HUES64 (cell line): ENCODE data around the gene ST6GALNAC3.

Experiments used
- H3K27ac ChIP-seq: 2 replicates; pipeline ENCODE4 v1.7.0; 2013; ENCODE audit warnings: low read depth, low read length, inconsistent platforms
- H3K27me3 ChIP-seq: 2 replicates; pipeline ENCODE4 v1.6.1; 2013; ENCODE audit warnings: mild to moderate bottlenecking, low read length; ENCODE audit not compliant: insufficient read depth
- H3K36me3 ChIP-seq: 2 replicates; pipeline ENCODE4 v1.6.1; 2013; ENCODE audit warnings: mild to moderate bottlenecking, low read length; ENCODE audit not compliant: insufficient read depth
- H3K4me1 ChIP-seq: 2 replicates; pipeline ENCODE4 v1.6.1; 2013; ENCODE audit warnings: mild to moderate bottlenecking, low read length, moderate library complexity; ENCODE audit not compliant: insufficient read depth
- H3K4me3 ChIP-seq: 2 replicates; pipeline ENCODE4 v1.5.1; 2013; ENCODE audit warnings: mild to moderate bottlenecking, low read length, moderate library complexity
- H3K9ac ChIP-seq: 2 replicates; pipeline ENCODE4 v1.6.1; 2013; ENCODE audit warnings: mild to moderate bottlenecking, low read depth, low read length
- H3K9me3 ChIP-seq: 2 replicates; pipeline ENCODE4 v1.6.1; 2013; ENCODE audit warnings: low read depth, low read length; ENCODE audit not compliant: insufficient read depth
- WGBS: fragments of 150-250, 120-280 bp; methylation state at CpG from one replicate; pipeline ENCODE4 v1.1.7; 2013; ENCODE audit warnings: missing lambda C conversion rate; 5-methylcytosine and 5-hydroxymethylcytosine counted together

ST6GALNAC3 gene

DNA sequence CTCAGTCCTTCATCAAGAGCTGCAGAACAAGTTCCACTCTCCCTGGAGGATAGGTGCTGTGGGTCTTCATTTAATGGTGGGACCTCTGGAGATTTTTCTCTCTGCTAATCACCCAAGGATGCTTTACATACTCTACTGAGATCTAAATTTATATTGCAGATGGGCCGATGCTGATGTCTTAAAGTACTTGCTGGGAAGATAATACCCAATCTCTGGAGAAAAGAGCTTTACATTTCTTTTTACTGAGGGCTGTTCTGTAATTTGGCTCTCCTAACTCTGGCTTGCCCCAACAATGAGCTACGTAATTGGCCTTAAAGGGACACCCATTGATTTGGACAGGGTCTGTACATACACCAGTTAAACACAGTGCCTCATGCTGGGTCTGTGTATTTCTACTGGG, 86.9 kb downstream of the ST6GALNAC3 start:
- WGBS: 94% methylated on average over 2 of the region's 2 CpGs
- peaks cover 3% of the 10 kb centered on the region for H3K4me1 ChIP-seq
- no peak overlapping the region for H3K9ac ChIP-seq
- no peak overlapping the region for H3K4me3 ChIP-seq
- no peaks in the 10 kb centered on the region for H3K27me3 ChIP-seq
- no peaks in the 10 kb centered on the region for H3K36me3 ChIP-seq
- no peak overlapping the region for H3K27ac ChIP-seq
- no peaks in the 10 kb centered on the region for H3K9me3 ChIP-seq

DNA sequence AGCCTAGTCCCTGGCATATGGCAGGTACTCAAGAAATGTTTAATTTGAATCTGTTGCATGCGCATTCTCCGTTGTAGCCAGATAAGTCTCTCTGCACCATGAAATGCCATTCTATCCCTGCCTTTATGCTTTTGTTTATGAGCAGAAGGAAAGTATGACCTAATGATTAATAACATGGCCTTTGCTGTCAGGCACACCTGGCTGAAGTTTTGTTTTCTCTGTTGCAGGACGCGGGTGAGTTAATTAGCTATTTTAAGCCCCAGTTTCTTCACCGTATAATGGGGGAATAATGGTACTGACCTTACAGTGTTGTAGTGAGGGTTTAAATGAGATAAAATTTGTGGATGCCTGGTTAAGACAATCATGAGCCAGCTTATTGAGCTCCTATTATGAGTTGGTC, 87.7 kb downstream of the ST6GALNAC3 start:
- Histone ChIP-seq H3K4me3 (no peak overlapping the region), H3K27me3 (no peaks in the 10 kb centered on the region), H3K9me3 (0 out of 2 replicates have a peak, but pooled peaks cover 2% of the 10 kb centered on the region), H3K4me1 (peaks cover 3% of the 10 kb centered on the region), H3K27ac (no peak overlapping the region), H3K9ac (no peak overlapping the region), H3K36me3 (no peaks in the 10 kb centered on the region)
- WGBS: 97% methylated on average over 5 of the region's 5 CpGs

DNA sequence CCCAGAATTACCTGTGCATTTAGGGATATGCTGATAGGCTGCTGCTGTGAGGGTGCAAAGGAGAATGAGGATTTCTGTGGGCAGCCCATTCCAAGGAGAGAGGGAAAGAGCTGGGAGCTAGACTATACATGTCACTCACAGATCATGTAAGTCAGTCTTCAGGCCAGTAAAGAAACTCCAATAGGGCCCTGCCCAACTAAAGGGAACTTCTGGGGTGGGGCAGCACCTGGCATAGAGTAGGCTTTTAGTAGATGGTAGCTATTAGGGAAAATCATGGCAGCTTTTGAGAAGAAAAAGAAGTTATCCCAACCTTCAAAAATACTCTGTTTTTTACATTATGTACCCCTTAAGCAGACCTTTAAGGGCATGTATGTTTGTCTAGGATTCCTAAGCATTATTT, 89.6 kb downstream of the ST6GALNAC3 start:
- no peak overlapping the region for H3K4me3 ChIP-seq
- H3K4me1 ChIP-seq: peaks cover 3% of the 10 kb centered on the region
- no peaks in the 10 kb centered on the region for H3K36me3 ChIP-seq
- H3K27me3 ChIP-seq: no peaks in the 10 kb centered on the region
- H3K9me3 ChIP-seq: peaks cover 5% of the 10 kb centered on the region; the same call in 1 of the 2 replicates
- H3K9ac ChIP-seq: no peak overlapping the region
- no peak overlapping the region for H3K27ac ChIP-seq

DNA sequence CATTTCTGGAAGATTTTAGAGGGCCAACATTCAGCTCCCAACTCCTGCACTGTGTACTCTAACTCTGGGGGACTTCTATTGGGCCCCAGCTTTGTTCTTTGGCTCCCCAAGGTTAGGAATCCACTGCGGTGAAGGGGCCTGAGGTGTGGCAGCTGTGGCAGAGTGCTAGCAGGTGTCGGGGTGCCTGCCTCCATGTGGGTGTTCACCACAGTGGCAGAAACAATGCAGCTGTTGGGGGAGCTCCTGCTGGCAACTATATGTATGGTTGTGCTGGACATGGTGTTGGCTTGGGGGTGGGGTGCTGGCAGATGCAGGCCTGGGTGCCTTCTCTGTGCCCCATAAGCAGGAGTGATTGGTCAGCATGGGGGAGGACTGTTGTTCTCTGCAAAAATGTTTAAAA, 95.5 kb downstream of the ST6GALNAC3 start:
- peaks cover 5% of the 10 kb centered on the region; the same call in 1 of the 2 replicates for H3K9me3 ChIP-seq
- no peaks in the 10 kb centered on the region for H3K36me3 ChIP-seq
- H3K9ac ChIP-seq: no peak overlapping the region
- no peaks in the 10 kb centered on the region for H3K4me1 ChIP-seq
- H3K27me3 ChIP-seq: no peaks in the 10 kb centered on the region
- no peak overlapping the region for H3K4me3 ChIP-seq
- WGBS: 98% methylated on average over 2 of the region's 2 CpGs
- H3K27ac ChIP-seq: no peak overlapping the region

DNA sequence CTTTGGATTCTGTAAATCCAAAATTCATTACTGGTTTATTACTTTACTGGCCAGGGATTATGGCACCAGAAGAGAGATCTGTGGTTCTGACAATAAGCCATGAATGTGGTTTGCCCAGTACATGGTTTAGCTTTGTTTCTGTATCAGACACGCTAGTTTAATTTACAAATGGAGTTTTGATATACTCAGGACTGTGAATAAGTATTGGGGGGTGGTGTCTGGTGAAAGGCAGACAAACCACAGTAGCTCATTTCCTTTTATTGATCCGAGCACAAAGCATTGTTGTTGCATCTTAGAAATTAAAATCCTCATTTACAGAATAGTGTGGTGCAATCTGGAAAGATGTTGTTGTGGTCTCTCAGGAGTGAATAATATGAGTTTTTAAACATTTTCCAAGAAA, 96.0 kb downstream of the ST6GALNAC3 start:
- Histone ChIP-seq H3K4me1 (no peaks in the 10 kb centered on the region), H3K36me3 (no peaks in the 10 kb centered on the region), H3K27me3 (no peaks in the 10 kb centered on the region), H3K27ac (no peak overlapping the region), H3K9ac (no peak overlapping the region), H3K9me3 (peaks cover 5% of the 10 kb centered on the region; the same call in 1 of the 2 replicates), H3K4me3 (no peak overlapping the region)
- 98% methylated on average over 2 of the region's 2 CpGs for WGBS

DNA sequence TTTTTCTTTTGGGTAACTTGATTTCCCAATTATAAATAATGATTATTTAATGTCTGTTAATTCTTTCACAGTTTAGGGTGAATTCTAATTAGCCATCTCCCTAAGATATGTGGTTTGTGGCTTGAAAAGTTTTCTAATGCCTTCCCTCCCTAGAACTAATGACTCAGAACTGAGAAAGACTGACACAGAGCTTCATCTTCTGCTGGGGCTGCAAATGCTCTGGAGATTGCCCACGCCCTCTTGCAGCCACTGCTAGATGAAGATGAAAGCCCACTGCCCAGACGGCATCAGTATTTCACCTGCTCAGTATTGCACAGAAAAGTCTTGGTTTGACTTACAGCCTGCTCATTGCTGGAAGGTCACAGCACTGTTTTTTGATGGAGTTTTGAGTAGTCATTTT, 101.5 kb downstream of the ST6GALNAC3 start:
- Histone ChIP-seq H3K36me3 (no peaks in the 10 kb centered on the region), H3K27ac (no peak overlapping the region), H3K27me3 (no peaks in the 10 kb centered on the region), H3K9ac (no peak overlapping the region), H3K4me1 (no peaks in the 10 kb centered on the region), H3K4me3 (no peak overlapping the region), H3K9me3 (no peaks in the 10 kb centered on the region)
- 88% methylated on average over 2 of the region's 2 CpGs for WGBS

DNA sequence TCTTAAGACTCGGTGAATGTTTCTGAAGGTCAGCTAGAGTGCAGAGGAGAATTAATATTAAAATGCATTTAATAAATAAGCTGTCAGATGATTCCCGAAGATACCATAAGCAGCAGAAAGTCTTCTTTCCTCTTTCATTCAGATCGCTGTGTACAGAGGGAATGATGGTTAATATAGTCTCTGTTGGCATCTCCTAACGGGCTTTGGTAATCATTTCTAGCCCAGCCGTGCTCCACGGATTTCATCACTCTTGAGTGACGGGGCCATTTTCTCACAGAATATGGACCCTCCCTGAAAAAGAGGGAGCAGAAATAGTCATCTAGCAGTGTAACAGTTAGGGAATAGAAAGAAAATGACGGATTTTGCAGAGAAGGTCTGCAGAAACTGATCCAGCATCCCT, 103.1 kb downstream of the ST6GALNAC3 start:
- no peaks in the 10 kb centered on the region for H3K9me3 ChIP-seq
- H3K9ac ChIP-seq: no peak overlapping the region
- no peak overlapping the region for H3K4me3 ChIP-seq
- no peaks in the 10 kb centered on the region for H3K27me3 ChIP-seq
- H3K27ac ChIP-seq: no peak overlapping the region
- H3K4me1 ChIP-seq: no peaks in the 10 kb centered on the region
- 95% methylated on average over 8 of the region's 8 CpGs for WGBS
- H3K36me3 ChIP-seq: no peaks in the 10 kb centered on the region

DNA sequence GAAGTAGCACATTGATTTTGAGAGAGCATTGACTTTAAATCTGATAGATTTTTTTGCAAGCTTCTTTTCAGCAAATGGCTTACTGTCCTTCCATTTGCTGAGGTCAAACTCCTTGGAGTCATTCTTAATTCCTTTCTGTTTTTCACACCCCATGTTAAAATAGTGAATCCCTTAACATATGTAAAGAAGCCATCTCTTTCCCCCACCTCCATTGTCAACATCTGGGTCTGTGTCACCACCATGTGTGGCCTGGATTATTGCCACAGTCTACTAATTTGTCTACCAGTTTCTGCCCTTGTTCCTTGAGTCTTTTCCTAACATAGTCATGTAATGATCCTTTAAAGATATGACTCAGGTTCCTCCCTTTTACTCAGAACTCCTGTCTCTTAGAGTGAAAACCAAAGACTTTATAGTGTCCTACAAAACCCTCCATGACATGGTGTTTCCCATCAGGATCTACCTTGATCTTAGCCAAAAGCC, 104.7 kb downstream of the ST6GALNAC3 start:
- Histone ChIP-seq H3K4me1 (no peaks in the 10 kb centered on the region), H3K9ac (no peak overlapping the region), H3K27ac (no peak overlapping the region), H3K4me3 (no peak overlapping the region), H3K27me3 (no peaks in the 10 kb centered on the region), H3K36me3 (no peaks in the 10 kb centered on the region), H3K9me3 (no peaks in the 10 kb centered on the region)

DNA sequence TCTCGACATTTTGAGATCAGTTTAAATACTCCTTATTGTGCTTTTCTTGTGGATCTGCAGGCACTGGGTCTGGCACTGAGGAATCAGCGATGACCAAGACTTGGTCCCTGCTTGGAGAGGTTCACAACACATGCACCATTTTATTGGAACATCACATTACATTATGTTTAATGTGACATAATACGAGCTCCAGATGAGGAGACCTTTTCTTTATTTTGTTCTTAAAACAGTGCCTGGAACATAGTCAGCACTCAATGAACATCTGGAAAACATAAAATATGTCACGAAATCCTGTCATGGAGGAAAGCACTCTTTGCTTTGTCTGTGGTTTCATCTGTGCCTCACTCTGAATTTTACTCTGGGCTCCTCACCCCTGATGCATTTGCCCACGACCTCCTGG, 110.7 kb downstream of the ST6GALNAC3 start:
- no peak overlapping the region for H3K27ac ChIP-seq
- no peak overlapping the region for H3K4me3 ChIP-seq
- no peaks in the 10 kb centered on the region for H3K36me3 ChIP-seq
- no peak overlapping the region for H3K9ac ChIP-seq
- H3K4me1 ChIP-seq: no peaks in the 10 kb centered on the region
- no peaks in the 10 kb centered on the region for H3K9me3 ChIP-seq
- no peaks in the 10 kb centered on the region for H3K27me3 ChIP-seq
- WGBS: 95% methylated on average over 5 of the region's 5 CpGs

DNA sequence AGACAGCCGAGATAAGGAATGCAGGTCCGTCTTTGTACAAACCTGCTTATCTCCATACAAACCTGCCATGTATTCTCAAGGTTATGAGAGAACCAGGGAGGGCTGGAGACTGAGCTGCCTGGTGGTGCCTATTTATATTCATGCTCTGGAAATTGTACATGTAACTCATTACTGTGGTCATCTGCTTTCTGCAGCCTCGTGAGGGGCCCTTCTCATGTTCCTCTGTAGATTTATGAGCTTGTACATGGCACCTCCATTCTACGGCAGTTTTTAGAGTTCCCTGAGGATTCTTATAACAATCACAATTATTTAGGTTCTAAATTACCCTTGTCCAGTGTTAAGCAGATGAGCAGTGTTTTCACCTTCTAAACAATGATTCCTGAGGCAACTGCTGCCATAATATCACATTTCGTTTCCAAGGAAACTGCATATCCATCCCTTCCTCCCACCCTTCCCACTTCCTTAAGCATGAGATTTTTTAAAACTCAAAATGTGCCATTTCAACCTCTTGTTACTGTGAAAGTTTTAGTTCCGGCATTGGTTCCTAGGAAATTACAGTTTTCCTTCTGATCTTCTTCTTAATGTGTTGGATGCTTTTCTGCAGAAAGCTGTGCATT, 112.1 kb downstream of the ST6GALNAC3 start:
- Histone ChIP-seq H3K27ac (no peak overlapping the region), H3K4me1 (no peaks in the 10 kb centered on the region), H3K9ac (no peak overlapping the region), H3K9me3 (no peaks in the 10 kb centered on the region), H3K36me3 (no peaks in the 10 kb centered on the region), H3K27me3 (no peaks in the 10 kb centered on the region), H3K4me3 (no peak overlapping the region)
- 83% methylated on average over 4 of the region's 6 CpGs for WGBS

DNA sequence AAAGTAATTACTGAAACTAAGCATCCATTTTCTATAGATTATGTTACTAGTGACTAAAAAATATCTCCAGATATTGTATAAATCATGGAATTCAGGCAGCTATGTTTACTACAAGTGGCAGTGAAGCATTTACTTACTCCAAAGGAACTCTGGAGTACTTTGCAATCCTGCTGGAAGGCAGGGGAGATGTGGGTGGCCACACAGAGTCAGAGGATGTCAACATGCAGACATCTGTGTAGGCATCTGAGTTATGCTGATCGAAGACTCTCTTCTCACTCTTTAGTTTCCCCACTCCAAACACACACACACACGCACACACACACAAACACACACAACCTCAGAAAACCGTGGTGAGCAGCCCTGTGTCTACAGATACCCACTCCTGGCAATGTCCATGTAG, 112.9 kb downstream of the ST6GALNAC3 start:
- Histone ChIP-seq H3K27me3 (no peaks in the 10 kb centered on the region), H3K4me3 (no peak overlapping the region), H3K9ac (no peak overlapping the region), H3K36me3 (no peaks in the 10 kb centered on the region), H3K27ac (no peak overlapping the region), H3K4me1 (no peaks in the 10 kb centered on the region), H3K9me3 (no peaks in the 10 kb centered on the region)
- 89% methylated on average over 3 of the region's 3 CpGs for WGBS

DNA sequence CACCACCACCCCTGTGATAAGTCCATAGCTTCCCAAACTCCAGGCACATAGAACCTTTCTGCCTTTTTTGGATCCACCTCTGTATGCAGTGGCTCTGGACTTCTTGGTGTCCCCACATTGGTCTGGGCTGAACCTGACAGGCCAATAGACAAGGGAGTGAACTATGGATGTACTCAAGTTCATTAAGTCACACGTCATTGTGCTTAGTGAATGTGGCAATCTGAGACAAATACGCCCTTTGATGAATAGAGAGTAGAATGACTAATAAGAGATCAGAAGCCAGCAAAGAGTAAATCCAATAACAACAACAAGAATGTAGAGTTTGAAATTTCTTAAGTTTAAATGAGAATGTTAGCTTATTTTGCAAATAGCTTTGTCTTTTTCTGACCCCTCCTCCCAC, 114.8 kb downstream of the ST6GALNAC3 start:
- Histone ChIP-seq H3K27me3 (no peaks in the 10 kb centered on the region), H3K4me1 (no peaks in the 10 kb centered on the region), H3K9me3 (no peaks in the 10 kb centered on the region), H3K27ac (no peak overlapping the region), H3K9ac (no peak overlapping the region), H3K4me3 (no peak overlapping the region), H3K36me3 (no peaks in the 10 kb centered on the region)
- WGBS: 89% methylated on average over 2 of the region's 2 CpGs
